Melanocyte of skin (primary cell): ENCODE results near the gene COL8A2. TPM values are rescaled to one million over a fixed set of nuclear protein-coding genes. Genes with fewer than 3 reads are reported as not detected.

ENCODE experiments used
- total RNA-seq, 2 donors: library from RNA; depleted of rRNA; stranded (reverse); fragments of >200 nt; gene quantifications; 2 replicates each; pipeline ENCODE4 v1.2.3, GENCODE V29; 2012

Gene COL8A2
- under 1 TPM; under 0.01 to 0.34 TPM for total RNA-seq

DNA sequence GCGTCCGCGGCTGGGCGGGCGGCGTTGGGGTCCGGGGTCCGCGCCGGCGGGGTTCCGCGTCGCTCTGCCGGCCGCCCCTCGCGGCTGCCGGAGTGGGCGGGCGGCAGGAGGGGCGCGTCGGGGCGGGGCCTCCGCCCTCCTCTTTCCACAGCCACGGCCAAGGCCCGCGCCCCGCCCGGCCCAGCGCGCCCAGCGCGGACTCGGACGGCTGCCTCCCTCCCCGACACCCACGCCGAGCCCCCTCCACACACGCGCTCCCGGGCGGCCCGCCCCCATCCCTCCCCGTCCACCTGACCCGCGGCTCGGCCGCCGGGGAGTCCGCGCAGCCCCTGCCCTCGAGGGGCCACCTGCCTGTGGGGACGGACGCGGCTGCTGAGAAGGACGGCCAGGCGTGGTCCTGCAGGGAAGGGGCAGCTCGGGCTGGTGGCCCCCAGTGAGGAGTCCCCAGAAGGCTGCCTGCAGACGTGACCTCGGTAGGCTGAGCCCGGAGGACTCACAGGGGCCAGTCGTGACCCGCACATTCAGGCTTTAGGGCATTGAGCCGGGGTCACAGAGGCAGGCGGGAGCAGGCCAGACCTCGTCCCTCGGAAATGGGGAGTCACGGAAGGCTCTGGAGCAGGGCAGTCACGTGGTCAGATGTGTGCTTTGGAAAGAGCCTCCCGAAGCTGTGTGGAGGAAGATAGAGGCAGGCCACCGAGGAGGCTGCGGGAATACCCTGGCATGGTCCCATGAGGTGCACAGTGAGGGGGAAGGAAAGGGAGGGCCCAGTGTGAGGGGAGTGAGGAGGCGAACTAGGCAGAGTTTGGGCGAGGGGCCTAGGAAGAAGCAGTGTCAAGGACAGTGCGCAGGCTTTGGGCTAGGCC, at the start of gene COL8A2:
COL8A2 (minus strand) TSS at position 94 of the 863 bp plus-strand sequence. CDS start 24,980 bp downstream, outside the sequence.

GRCh38 chr1:36155408-36156328, 30.6 kb upstream of the COL8A2 start, which contains the start of gene MAP7D1:
Gene MAP7D1 (plus strand): TSS chr1:36156160. CDS start chr1:36156418, 258 bp downstream.

GRCh38 chr1:36149237-36149972, 24.4 kb upstream of the COL8A2 start, which contains the start of gene TRAPPC3:
Gene TRAPPC3 (minus strand): TSS chr1:36149486. CDS start chr1:36149378, 108 bp downstream.

DNA sequence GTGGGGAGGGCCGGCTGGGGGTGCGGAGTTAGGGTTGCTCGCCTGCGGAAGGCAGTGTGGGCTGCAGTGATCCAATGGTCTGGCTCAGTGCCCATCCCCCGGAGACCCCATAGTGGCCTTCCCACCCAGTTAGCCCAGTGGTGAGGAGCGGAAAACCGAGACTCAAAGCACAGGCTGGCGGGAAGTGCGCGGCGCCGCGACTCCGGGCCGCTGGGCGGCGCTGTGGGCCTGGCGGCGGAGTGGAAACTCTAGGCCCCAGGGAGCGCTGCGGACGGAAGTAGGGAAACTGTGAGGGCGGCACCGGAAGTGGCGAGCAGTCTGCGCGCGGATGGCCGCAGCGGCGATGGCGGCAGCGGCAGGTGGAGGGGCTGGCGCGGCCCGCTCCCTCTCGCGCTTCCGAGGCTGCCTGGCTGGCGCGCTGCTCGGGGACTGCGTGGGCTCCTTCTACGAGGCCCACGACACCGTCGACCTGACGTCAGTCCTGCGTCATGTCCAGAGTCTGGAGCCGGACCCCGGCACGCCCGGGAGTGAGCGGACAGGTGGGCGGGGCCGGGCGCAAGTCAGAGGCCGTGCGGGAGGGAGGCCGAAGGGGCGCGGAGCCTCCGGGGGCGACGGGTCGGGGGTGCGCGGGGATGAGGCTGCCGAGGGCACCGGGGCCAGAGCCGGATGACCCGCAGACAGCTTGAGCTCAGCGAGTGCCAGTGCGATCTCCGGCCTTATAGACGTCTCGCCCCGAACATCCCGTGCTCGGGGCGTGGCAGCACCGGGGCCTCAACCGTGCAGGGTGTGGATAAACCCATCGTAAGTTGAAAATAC, 36.2 kb downstream of the COL8A2 start, which contains the start of gene ADPRS:
ADPRS (plus strand) TSS at position 316 of the 816 bp plus-strand sequence; CDS start at position 329, 13 bp downstream.

DNA sequence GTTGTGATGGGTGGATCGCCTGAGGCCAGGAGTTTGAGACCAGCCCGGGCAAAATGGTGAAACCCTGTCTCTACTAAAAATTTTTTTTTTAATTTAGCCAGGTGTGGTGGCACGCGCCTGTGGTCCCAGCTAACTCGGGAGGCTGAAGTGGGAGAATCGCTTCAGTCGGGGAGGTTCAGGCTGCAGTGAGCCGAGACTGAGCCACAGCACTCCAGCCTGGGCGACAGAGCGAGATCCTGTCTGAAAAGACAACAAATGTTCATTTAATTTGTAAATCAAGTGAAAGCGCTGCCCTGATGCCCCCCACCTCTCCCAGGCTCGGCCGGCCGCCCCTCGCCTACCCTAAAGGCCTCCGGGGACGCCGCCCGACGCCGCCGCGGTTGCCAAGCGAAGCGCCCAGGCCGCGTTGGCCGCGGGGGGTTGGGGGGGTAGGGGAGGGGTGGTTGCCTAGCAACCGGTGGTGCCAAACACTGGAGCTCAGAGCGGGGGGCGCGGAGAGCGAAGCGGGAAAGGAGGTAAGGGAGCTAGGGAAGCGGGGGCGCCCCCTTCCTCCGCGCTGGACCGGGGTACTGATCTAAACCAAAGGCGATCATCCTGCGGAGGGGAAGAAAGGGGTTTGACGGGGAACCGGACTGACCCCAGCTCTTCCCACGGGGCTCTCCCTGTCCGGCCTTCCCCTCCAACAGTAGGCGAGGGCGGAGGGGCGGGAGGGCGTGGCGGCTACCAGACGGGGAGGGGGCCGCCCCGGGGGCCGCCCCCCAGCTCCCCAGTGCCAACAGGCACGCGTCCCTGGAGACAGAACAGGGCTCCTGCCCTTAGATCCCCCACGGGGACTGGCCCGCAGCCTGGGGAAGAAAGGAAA, 41.2 kb downstream of the COL8A2 start, which contains the start of gene TEKT2:
TEKT2 (plus strand) TSS at position 460 of the 862 bp plus-strand sequence. CDS start 828 bp downstream, outside the sequence.

Other genes starting within 250 kb of the COL8A2 start
- gene AGO1, start 242.0 kb downstream of the COL8A2 start, total RNA-seq, result 10 to 100 TPM; 13.1 to 16.0 TPM
- gene AGO3, start 194.1 kb downstream of the COL8A2 start, total RNA-seq, result 1 to 10 TPM; 1.7 to 2.4 TPM
- gene TEKT2, start 41.1 kb downstream of the COL8A2 start, total RNA-seq, result not detected
- gene ADPRS, start 36.3 kb downstream of the COL8A2 start, total RNA-seq, result 10 to 100 TPM; 23.7 to 27.6 TPM
- gene TRAPPC3, start 24.3 kb upstream of the COL8A2 start, total RNA-seq, result 10 to 100 TPM; 82.9 to 93.2 TPM
- gene MAP7D1, start 30.9 kb upstream of the COL8A2 start, total RNA-seq, result 100 to 1,000 TPM; 135 to 144 TPM
- 100 to 1,000 TPM; 108 to 144 TPM for gene THRAP3, start 99.2 kb upstream of the COL8A2 start, total RNA-seq
- 1 to 10 TPM; 2.3 to 6.2 TPM for gene SH3D21, start 181.1 kb upstream of the COL8A2 start, total RNA-seq
- gene EVA1B, start 198.4 kb upstream of the COL8A2 start, total RNA-seq, result 10 to 100 TPM; 54.7 to 74.6 TPM